Kidney epithelial cell (primary cell): ENCODE data around the gene IL4R. TPM values are rescaled to one million over a fixed set of nuclear protein-coding genes. Genes with fewer than 3 reads are reported as not detected.

Experiments used
- DNase-seq: peaks from one replicate; pipeline ENCODE4 v3.0.0-alpha.2; 2010; ENCODE audit warnings: low read depth
- H3K27me3 ChIP-seq: 2 replicates; pipeline ENCODE4 v1.6.0; 2011; ENCODE audit warnings: low read length; ENCODE audit not compliant: control insufficient read depth, insufficient read depth
- H3K36me3 ChIP-seq: 2 replicates; pipeline ENCODE4 v1.5.1; 2011; ENCODE audit warnings: low read length; ENCODE audit not compliant: control insufficient read depth, insufficient read depth
- H3K4me3 ChIP-seq: 2 replicates; pipeline ENCODE4 v1.5.1; 2011; ENCODE audit warnings: low read depth, mild to moderate bottlenecking, control low read depth, low read length
- total RNA-seq: library from RNA; depleted of rRNA; stranded (reverse); fragments of >200 nt; gene quantifications from 2 replicates; pipeline ENCODE4 v1.2.3, GENCODE V29; 2015
- TF ChIP-seq, protein P1 (sequence below): IDR thresholded peaks from 2 replicates; pipeline ENCODE4 v1.5.1; 2011; ENCODE audit warnings: mild to moderate bottlenecking, moderate library complexity, low read length, control low read depth, inconsistent platforms; ENCODE audit not compliant: insufficient read depth, poor library complexity, severe bottlenecking

Gene IL4R
- total RNA-seq, 1 donor from 2014 or later, result 52.1 TPM

DNA sequence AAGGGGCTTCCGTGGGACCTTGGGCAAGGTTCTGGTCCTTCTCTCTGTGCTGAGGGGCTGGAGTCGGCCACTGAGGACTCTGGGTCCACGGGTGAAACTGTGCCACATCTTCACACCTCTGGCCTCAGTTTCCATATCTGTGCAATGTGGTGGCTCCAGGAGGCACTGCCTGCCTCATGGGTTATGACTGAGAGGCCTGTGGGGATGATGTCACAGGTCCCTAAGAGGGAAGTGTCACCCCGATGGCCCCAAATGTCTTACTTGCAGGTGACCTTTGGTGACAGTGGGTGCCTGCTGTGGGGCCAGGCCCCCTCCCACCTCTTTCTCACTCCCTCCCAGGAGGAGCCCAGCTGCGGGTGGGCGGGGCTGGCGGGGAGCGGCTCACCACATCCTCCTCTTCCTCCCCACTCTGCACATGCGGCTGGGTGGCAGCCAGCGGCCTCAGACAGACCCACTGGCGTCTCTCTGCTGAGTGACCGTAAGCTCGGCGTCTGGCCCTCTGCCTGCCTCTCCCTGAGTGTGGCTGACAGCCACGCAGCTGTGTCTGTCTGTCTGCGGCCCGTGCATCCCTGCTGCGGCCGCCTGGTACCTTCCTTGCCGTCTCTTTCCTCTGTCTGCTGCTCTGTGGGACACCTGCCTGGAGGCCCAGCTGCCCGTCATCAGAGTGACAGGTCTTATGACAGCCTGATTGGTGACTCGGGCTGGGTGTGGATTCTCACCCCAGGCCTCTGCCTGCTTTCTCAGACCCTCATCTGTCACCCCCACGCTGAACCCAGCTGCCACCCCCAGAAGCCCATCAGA is 88.2 kb downstream of the IL4R start, which contains the start of gene IL21R:
Gene IL21R (plus strand): TSS at position 407 of the 801 bp plus-strand sequence. CDS start 27,898 bp downstream, outside the sequence.
- no peak for DNase-seq
- Histone ChIP-seq H3K4me3 (no peak within 1 kb of the TSS), H3K27me3 (peaks cover 4% of the 10 kb centered on the region), H3K36me3 (no peaks in the 10 kb centered on the region)
- TF ChIP-seq, protein P1, sequence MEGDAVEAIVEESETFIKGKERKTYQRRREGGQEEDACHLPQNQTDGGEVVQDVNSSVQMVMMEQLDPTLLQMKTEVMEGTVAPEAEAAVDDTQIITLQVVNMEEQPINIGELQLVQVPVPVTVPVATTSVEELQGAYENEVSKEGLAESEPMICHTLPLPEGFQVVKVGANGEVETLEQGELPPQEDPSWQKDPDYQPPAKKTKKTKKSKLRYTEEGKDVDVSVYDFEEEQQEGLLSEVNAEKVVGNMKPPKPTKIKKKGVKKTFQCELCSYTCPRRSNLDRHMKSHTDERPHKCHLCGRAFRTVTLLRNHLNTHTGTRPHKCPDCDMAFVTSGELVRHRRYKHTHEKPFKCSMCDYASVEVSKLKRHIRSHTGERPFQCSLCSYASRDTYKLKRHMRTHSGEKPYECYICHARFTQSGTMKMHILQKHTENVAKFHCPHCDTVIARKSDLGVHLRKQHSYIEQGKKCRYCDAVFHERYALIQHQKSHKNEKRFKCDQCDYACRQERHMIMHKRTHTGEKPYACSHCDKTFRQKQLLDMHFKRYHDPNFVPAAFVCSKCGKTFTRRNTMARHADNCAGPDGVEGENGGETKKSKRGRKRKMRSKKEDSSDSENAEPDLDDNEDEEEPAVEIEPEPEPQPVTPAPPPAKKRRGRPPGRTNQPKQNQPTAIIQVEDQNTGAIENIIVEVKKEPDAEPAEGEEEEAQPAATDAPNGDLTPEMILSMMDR, result no peak

DNA sequence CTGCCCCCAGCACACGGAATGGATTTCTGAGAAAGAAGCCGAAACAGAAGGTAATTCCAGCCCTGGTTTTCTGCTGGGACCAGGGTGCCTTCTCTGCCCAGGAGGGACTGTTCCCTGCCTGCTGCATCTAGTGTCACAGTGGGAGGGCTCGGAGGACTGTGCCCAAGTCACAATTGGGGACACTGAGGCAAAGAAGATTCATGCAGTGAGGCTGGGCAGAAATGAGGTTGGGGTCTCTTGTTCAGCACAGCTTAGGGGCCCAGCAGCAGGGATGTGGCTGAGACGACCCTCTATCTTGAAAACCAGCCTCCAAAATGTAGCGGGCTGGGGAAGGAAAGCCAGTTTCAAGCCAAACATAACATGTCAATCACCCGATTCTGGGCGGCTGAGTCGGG is 88.8 kb downstream of the IL4R start:
- Histone ChIP-seq H3K4me3 (no peak overlapping the region), H3K36me3 (no peaks in the 10 kb centered on the region), H3K27me3 (peaks cover 4% of the 10 kb centered on the region)
- no peak for DNase-seq
- TF ChIP-seq, protein P1, result no peak

DNA sequence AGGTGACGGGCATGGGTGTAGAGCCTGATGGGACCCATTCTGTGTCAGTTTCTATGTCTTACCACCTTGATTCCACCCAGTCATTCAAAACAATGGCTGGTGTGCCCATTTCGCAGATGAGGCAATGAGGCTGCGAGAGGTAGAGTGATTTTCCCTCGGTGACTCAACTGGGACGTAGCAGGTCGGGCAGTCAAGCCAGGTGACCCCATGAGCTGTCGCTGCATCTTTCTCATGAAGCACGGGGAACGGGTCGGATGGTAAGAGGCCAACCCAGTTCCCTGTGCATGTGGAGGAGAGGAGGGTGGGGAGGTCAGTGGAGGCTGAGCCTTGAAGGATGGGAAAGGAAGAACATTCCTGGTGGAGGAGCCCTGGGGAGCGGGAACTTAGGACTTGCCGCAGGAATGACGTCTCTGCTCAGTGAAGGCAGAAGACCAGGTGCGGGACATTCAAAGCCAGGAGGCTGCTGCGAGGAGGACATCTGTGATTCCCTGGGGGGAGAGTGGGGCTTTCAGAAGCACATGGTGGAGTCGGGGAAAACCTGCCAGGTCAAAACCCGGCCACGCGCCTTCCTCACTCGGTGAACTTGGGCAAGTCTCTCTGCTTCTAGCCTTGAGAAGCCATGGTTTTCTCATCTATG is 89.3 kb downstream of the IL4R start:
- Histone ChIP-seq H3K4me3 (no peak overlapping the region), H3K27me3 (peaks cover 4% of the 10 kb centered on the region), H3K36me3 (no peaks in the 10 kb centered on the region)
- TF ChIP-seq, protein P1, result no peak
- DNase-seq, result no peak

DNA sequence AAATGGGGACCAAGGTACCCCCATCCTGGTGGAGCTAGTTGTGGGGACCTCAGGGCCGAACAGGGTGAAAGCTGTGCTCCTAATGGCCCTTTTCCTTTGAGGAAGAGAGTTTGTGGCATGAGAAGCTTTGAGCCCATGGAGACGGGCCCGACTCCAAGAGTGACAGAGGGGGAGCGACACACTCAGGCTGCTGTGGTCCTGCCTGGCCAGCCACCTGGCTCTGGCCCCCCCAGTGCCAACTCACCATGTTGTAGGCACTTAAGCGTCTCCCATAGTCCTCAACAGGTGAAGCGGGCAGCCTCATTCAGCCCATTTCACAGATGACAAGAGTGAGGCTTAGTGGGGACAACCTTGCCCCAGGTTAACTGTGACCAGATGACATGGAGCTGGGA is 89.8 kb downstream of the IL4R start:
- no peak for DNase-seq
- Histone ChIP-seq H3K27me3 (peaks cover 4% of the 10 kb centered on the region), H3K4me3 (no peak overlapping the region), H3K36me3 (no peaks in the 10 kb centered on the region)
- TF ChIP-seq, protein P1, result no peak

DNA sequence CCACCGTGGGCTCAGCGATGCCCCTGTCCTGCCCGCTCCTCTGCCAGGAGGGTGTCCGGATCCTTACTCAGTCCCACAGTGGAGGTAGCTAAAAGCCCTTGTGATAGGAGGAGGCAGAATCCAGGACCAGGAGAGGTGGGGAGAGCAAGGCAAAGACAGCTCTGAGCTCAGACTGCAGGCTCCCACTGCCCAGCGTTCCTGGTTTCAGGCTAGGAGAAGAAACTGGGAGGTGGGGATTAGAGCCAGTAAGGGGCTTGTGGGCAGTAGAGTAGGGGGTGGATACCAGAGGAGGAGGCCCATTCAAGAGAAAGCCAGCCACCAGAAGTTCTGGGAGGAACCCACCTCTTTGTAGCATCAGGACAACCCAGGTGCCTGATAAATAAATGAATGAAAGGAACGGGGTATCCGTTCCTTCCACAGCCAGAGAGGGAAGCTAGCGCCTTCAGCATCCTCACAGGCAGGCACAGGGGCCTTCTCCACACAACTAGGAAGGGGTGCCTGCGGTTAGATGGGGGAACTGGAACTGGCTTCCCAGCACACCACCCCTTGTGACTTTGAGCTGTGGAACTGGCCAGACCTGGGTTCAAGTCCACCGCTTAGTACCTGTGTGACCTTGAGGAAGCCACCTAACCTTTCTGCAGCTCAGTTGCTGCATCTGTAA is 90.5 kb downstream of the IL4R start:
- H3K36me3 ChIP-seq, result no peaks in the 10 kb centered on the region
- H3K4me3 ChIP-seq, result no peak overlapping the region
- H3K27me3 ChIP-seq, result peaks cover 4% of the 10 kb centered on the region
- TF ChIP-seq, protein P1, result no peak
- DNase-seq, result no peak
